SK-N-SH (cell line): ENCODE results near the gene SIAH1. TPM values are rescaled to one million over a fixed set of nuclear protein-coding genes. Genes with fewer than 3 reads are reported as not detected.

Experiments
- CTCF ChIA-PET: fragments of 300-600, 350-600 bp; formaldehyde crosslinking; extraction: SDS; loops from one replicate; lab custom pipeline; 2021; lab: Yijun Ruan, JAX
- POLR2A ChIA-PET: fragments of 350-600 bp; sonication (Branson Sonifier 250); formaldehyde crosslinking; extraction: SDS; loops from one replicate; lab custom pipeline; 2020; ENCODE audit warnings: antibody characterized with exemption, inconsistent platforms; lab: Yijun Ruan, JAX
- DNase-seq: peaks from one replicate; pipeline ENCODE4 v3.0.0; 2012
- H2AFZ ChIP-seq: fragments of 200-600 bp; sonication (generic); 2 replicates; pipeline ENCODE4 v1.8.1; 2016; ENCODE audit warnings: antibody characterized with exemption, mild to moderate bottlenecking, low read depth
- H3F3A ChIP-seq: fragments of 200-600 bp; sonication (generic); replicated peaks from 2 replicates; pipeline ENCODE3; 2016; ENCODE audit warnings: antibody characterized with exemption, mild to moderate bottlenecking; ENCODE audit not compliant: insufficient read depth
- H3K27ac ChIP-seq, 2 experiments: fragments of 200-500 bp in 1 of 2; fragments of 200-600 bp in 1 of 2; sonication (Bioruptor generic) in 1 of 2; sonication (generic), shearing (Covaris generic) in 1 of 2; 2 replicates each; pipeline versions ENCODE4 v1.5.1 to v1.6.1; 2014 to 2016; ENCODE audit warnings: low read depth in 2 of 2, inconsistent platforms in 1 of 2, low read length in 1 of 2, mild to moderate bottlenecking in 1 of 2, mixed read lengths in 1 of 2
- H3K27me3 ChIP-seq: fragments of 200-600 bp; sonication (generic), shearing (Covaris generic); 2 replicates; pipeline ENCODE4 v1.6.1; 2016; ENCODE audit warnings: mixed run types; ENCODE audit not compliant: insufficient read depth
- H3K36me3 ChIP-seq, 2 experiments: fragments of 200-500 bp in 1 of 2; fragments of 200-600 bp in 1 of 2; sonication (Bioruptor generic) in 1 of 2; sonication (generic) in 1 of 2; replicated peaks in 1 of 2; 2 replicates each; pipeline versions ENCODE3 to v1.5.1; 2014 to 2016; ENCODE audit warnings: low read length in 1 of 2, mild to moderate bottlenecking in 1 of 2; ENCODE audit not compliant: insufficient read depth in 2 of 2, control insufficient read depth in 1 of 2
- H3K4me1 ChIP-seq, 2 experiments: fragments of 200-500 bp in 1 of 2; fragments of 200-600 bp in 1 of 2; sonication (Bioruptor generic) in 1 of 2; sonication (generic), shearing (Covaris generic) in 1 of 2; 2 replicates each; pipeline versions ENCODE4 v1.5.1 to v1.6.1; 2014 to 2016; ENCODE audit warnings: low read depth in 1 of 2, low read length in 1 of 2, mixed run types in 1 of 2; ENCODE audit not compliant: insufficient read depth in 2 of 2, control insufficient read depth in 1 of 2
- H3K4me2 ChIP-seq: fragments of 200-600 bp; sonication (generic), shearing (Covaris generic); 2 replicates; pipeline ENCODE4 v1.6.1; 2017; ENCODE audit warnings: mixed run types
- H3K4me3 ChIP-seq, 2 experiments: fragments of 200-500 bp in 1 of 2; fragments of 200-600 bp in 1 of 2; sonication (Bioruptor generic) in 1 of 2; sonication (generic), shearing (Covaris generic) in 1 of 2; 2 replicates each; pipeline versions ENCODE4 v1.5.1 to v1.8.1; 2014 to 2016; ENCODE audit warnings: low read depth in 2 of 2, inconsistent platforms in 1 of 2, low read length in 1 of 2, mild to moderate bottlenecking in 1 of 2, mixed read lengths in 1 of 2, moderate library complexity in 1 of 2
- H3K79me2 ChIP-seq: fragments of 200-600 bp; sonication (generic); 2 replicates; pipeline ENCODE4 v1.8.1; 2017; ENCODE audit warnings: mild to moderate bottlenecking; ENCODE audit not compliant: insufficient read depth
- H3K9ac ChIP-seq: fragments of 200-600 bp; sonication (generic); 2 replicates; pipeline ENCODE4 v1.6.1; 2017; ENCODE audit warnings: mixed run types
- H3K9me2 ChIP-seq: fragments of 200-600 bp; sonication (generic); 2 replicates; pipeline ENCODE4 v1.6.1; 2017; ENCODE audit warnings: mixed run types
- H3K9me3 ChIP-seq: fragments of 200-600 bp; sonication (generic); 2 replicates; pipeline ENCODE4 v1.6.1; 2017; ENCODE audit warnings: mixed run types, mild to moderate bottlenecking, moderate library complexity
- H4K20me1 ChIP-seq: fragments of 200-600 bp; sonication (generic); 2 replicates; pipeline ENCODE4 v1.6.1; 2017; ENCODE audit warnings: mild to moderate bottlenecking, mixed run types; ENCODE audit not compliant: insufficient read depth
- FOXJ3 ChIP-seq: sonication (generic); formaldehyde crosslinking; IDR thresholded peaks from 2 replicates; pipeline ENCODE4 v1.5.1; 2020; ENCODE audit warnings: mild to moderate bottlenecking, missing genetic modification reagents
- FOXM1 ChIP-seq: IDR thresholded peaks from 2 replicates; pipeline ENCODE4 v1.4.0; 2012; ENCODE audit warnings: low read depth, mild to moderate bottlenecking
- GABPA ChIP-seq: IDR thresholded peaks from 2 replicates; pipeline ENCODE4 v1.4.0; 2012; ENCODE audit warnings: low read depth, mild to moderate bottlenecking
- MEF2A ChIP-seq: IDR thresholded peaks from 2 replicates; pipeline ENCODE4 v1.4.0; 2012; ENCODE audit warnings: low read depth, borderline replicate concordance
- MXI1 ChIP-seq: IDR thresholded peaks from 2 replicates; pipeline ENCODE4 v1.6.1; 2012; ENCODE audit warnings: mild to moderate bottlenecking, low read depth, low read length, improper control_type of control experiment
- RFX5 ChIP-seq: IDR thresholded peaks from 2 replicates; pipeline ENCODE4 v1.6.1; 2012; ENCODE audit warnings: mild to moderate bottlenecking, improper control_type of control experiment, low read length
- SIN3A ChIP-seq: IDR thresholded peaks from 2 replicates; pipeline ENCODE4 v1.6.1; 2012; ENCODE audit warnings: low read depth, mild to moderate bottlenecking, low read length, moderate library complexity, borderline replicate concordance
- TAF1 ChIP-seq: IDR thresholded peaks from 2 replicates; pipeline ENCODE4 v1.6.1; 2012; ENCODE audit warnings: low read depth, mild to moderate bottlenecking, low read length, moderate library complexity, borderline replicate concordance
- TCF12 ChIP-seq: IDR thresholded peaks from 2 replicates; pipeline ENCODE4 v1.4.0; 2012
- WGBS: methylation state at CpG from one replicate; pipeline ENCODE4 v1.1.6; 2017; ENCODE audit warnings: low lambda C conversion rate; 5-methylcytosine and 5-hydroxymethylcytosine counted together
- polyA plus RNA-seq, 3 experiments: library from polyadenylated mRNA; depleted of rRNA; stranded (reverse); fragments of >200 nt; gene quantifications; 2 replicates each; pipeline ENCODE4 v1.2.3, GENCODE V29; 2012
- TF ChIP-seq, protein P1 (sequence below): IDR thresholded peaks from 2 replicates; pipeline ENCODE4 v1.4.0; 2012; ENCODE audit warnings: low read depth, borderline replicate concordance
- TF ChIP-seq, protein P2 (sequence below): IDR thresholded peaks from 2 replicates; pipeline ENCODE4 v1.4.0; 2012; ENCODE audit warnings: low read depth
- TF ChIP-seq, protein P3 (sequence below): IDR thresholded peaks from 2 replicates; pipeline ENCODE4 v1.6.1; 2012; ENCODE audit warnings: mild to moderate bottlenecking, low read depth, low read length, moderate library complexity

The SIAH1 gene
- polyA plus RNA-seq, 1 of the 3 experiments (the other 2 are of a cell fraction), result 15.4 TPM

DNA sequence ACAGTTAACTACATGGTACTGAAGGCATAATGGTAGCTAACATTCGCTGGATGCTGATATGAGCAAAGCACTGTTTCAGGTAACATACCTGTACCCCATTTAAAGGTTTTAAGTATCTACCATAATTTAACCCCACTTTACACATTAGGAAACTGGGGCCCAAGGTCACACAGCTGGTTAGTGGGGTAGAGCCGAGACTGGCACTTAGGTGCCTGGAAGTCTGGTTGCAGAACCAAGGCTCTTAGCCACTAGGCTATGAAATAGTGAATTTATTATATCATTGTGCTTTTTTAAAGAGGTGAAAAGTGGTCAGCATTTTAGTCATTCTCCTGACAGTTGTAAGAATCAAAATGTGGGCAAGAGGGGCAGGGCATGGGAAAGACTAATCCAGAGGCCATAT, 25.2 kb downstream of the SIAH1 start:
- H2AFZ ChIP-seq, result no peak overlapping the region
- H3K9me3 ChIP-seq, result no peaks in the 10 kb centered on the region
- DNase-seq, result no peak
- peaks cover 95% of the 10 kb centered on the region for H3K79me2 ChIP-seq
- H3K36me3 ChIP-seq, result peaks cover 28 to 35% of the 10 kb centered on the region in 2 experiments
- TF ChIP-seq MXI1, result no peak
- TF ChIP-seq FOXJ3 (CRISPR knock-in tag), result no peak
- TF ChIP-seq SIN3A, result no peak
- TF ChIP-seq TCF12, result no peak
- TF ChIP-seq, protein P1, sequence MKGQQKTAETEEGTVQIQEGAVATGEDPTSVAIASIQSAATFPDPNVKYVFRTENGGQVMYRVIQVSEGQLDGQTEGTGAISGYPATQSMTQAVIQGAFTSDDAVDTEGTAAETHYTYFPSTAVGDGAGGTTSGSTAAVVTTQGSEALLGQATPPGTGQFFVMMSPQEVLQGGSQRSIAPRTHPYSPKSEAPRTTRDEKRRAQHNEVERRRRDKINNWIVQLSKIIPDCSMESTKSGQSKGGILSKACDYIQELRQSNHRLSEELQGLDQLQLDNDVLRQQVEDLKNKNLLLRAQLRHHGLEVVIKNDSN, result no peak
- TF ChIP-seq, protein P2, sequence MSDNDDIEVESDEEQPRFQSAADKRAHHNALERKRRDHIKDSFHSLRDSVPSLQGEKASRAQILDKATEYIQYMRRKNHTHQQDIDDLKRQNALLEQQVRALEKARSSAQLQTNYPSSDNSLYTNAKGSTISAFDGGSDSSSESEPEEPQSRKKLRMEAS, result no peak
- no peak overlapping the region for H3K9ac ChIP-seq
- no peak overlapping the region for H3K4me2 ChIP-seq
- WGBS, result 93% methylated on average over 2 of the region's 2 CpGs
- H3K9me2 ChIP-seq, result no peaks in the 10 kb centered on the region
- peaks cover 4 to 6% of the 10 kb centered on the region in 2 experiments; a peak in 2 of 4 replicates for H3K4me1 ChIP-seq
- H4K20me1 ChIP-seq, result peaks cover 85% of the 10 kb centered on the region
- no peak overlapping the region for H3K4me3 ChIP-seq
- peaks cover 9% of the 10 kb centered on the region for H3F3A ChIP-seq
- H3K27ac ChIP-seq, result no peak overlapping the region
- CTCF ChIA-PET, result interaction anchor here (1.1 to 2.0 kb wide), 2 partner anchors 9 to 263 kb away, joined by 3 to 11 read pairs; no protein-coding TSS in a partner anchor
- POLR2A ChIA-PET, result no interaction called here
- no peaks in the 10 kb centered on the region for H3K27me3 ChIP-seq

DNA sequence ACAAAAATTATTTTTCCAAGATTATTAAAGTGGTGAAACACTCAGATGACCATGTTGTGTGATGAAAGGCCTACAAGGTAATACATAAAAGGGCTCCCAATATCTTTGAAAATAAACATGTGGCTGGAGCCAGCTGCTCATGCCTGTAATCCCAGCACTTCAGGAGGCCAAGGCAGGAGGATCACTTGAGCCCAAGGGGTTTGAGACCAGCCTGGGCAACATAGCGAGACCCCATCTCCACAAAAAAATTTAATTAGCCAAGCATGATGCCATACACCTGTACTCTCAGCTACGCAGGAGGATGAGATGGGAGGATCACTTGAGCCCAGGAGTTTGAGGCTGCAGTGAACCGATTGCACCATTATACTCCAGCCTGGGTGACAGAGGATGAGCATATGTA, 26.8 kb downstream of the SIAH1 start:
- H3K36me3 ChIP-seq, result peaks cover 28 to 37% of the 10 kb centered on the region in 2 experiments
- no peak overlapping the region for H3K4me2 ChIP-seq
- H3K4me1 ChIP-seq, result peaks cover 0 to 3% of the 10 kb centered on the region in 2 experiments; a peak in 2 of 4 replicates
- H3K27ac ChIP-seq, result no peak overlapping the region
- no peak for DNase-seq
- POLR2A ChIA-PET, result no interaction called here
- no peak overlapping the region for H3K9ac ChIP-seq
- no peaks in the 10 kb centered on the region for H3K9me2 ChIP-seq
- no peaks in the 10 kb centered on the region for H3K9me3 ChIP-seq
- no peak overlapping the region for H2AFZ ChIP-seq
- CTCF ChIA-PET, result no interaction called here
- peaks cover 88% of the 10 kb centered on the region for H3K79me2 ChIP-seq
- 100% methylated on average over 3 of the region's 3 CpGs for WGBS
- TF ChIP-seq, protein P3, sequence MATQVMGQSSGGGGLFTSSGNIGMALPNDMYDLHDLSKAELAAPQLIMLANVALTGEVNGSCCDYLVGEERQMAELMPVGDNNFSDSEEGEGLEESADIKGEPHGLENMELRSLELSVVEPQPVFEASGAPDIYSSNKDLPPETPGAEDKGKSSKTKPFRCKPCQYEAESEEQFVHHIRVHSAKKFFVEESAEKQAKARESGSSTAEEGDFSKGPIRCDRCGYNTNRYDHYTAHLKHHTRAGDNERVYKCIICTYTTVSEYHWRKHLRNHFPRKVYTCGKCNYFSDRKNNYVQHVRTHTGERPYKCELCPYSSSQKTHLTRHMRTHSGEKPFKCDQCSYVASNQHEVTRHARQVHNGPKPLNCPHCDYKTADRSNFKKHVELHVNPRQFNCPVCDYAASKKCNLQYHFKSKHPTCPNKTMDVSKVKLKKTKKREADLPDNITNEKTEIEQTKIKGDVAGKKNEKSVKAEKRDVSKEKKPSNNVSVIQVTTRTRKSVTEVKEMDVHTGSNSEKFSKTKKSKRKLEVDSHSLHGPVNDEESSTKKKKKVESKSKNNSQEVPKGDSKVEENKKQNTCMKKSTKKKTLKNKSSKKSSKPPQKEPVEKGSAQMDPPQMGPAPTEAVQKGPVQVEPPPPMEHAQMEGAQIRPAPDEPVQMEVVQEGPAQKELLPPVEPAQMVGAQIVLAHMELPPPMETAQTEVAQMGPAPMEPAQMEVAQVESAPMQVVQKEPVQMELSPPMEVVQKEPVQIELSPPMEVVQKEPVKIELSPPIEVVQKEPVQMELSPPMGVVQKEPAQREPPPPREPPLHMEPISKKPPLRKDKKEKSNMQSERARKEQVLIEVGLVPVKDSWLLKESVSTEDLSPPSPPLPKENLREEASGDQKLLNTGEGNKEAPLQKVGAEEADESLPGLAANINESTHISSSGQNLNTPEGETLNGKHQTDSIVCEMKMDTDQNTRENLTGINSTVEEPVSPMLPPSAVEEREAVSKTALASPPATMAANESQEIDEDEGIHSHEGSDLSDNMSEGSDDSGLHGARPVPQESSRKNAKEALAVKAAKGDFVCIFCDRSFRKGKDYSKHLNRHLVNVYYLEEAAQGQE, result no peak
- TF ChIP-seq, protein P2, result no peak
- TF ChIP-seq MEF2A (no peak), RFX5 (no peak), FOXM1 (no peak), TAF1 (no peak), GABPA (no peak)
- TF ChIP-seq, all 33 proteins: peak for 0
- peaks cover 72% of the 10 kb centered on the region for H4K20me1 ChIP-seq
- H3K27me3 ChIP-seq, result no peaks in the 10 kb centered on the region
- H3K4me3 ChIP-seq, result no peak overlapping the region
- peaks cover 3% of the 10 kb centered on the region for H3F3A ChIP-seq
